OCI-M2 (cell line): ENCODE data around the gene SLC34A1.

Source experiments
- DNase-seq: peaks from one replicate; lab custom pipeline; 2025; ENCODE audit not compliant: unreplicated experiment; lab: John Stamatoyannopoulos, UW

Gene SLC34A1

GRCh38 chr5:177430140-177430951 is 46.1 kb downstream of the SLC34A1 start:
- no peak for DNase-seq

- DNase-seq, result no peak
Observed at GRCh38 chr5:177430972-177431316, 46.7 kb downstream of the SLC34A1 start.

GRCh38 chr5:177431317-177432142 is 47.3 kb downstream of the SLC34A1 start:
- no peak for DNase-seq

GRCh38 chr5:177432143-177432838 is 48.1 kb downstream of the SLC34A1 start:
- DNase-seq, result no peak

- DNase-seq, result no peak
Observed at GRCh38 chr5:177432839-177433657, 48.8 kb downstream of the SLC34A1 start.

GRCh38 chr5:177433658-177434217 is 49.5 kb downstream of the SLC34A1 start:
- DNase-seq, result no peak

GRCh38 chr5:177434437-177434836 is 50.2 kb downstream of the SLC34A1 start:
- no peak for DNase-seq

GRCh38 chr5:177434942-177435738 is 50.9 kb downstream of the SLC34A1 start:
- DNase-seq, result no peak

- no peak for DNase-seq
Observed at GRCh38 chr5:177435847-177436536, 51.8 kb downstream of the SLC34A1 start.

GRCh38 chr5:177437623-177438022 is 53.4 kb downstream of the SLC34A1 start:
- DNase-seq, result no peak

- no peak for DNase-seq
Observed at GRCh38 chr5:177438468-177438867, 54.2 kb downstream of the SLC34A1 start.

GRCh38 chr5:177439518-177440053 is 55.4 kb downstream of the SLC34A1 start:
- DNase-seq, result no peak

- no peak for DNase-seq
Observed at GRCh38 chr5:177440211-177440989, 56.2 kb downstream of the SLC34A1 start.

GRCh38 chr5:177440990-177441780 is 57.0 kb downstream of the SLC34A1 start:
- no peak for DNase-seq

- DNase-seq, result no peak
Observed at GRCh38 chr5:177442066-177442826, 58.0 kb downstream of the SLC34A1 start.

- no peak for DNase-seq
Observed at GRCh38 chr5:177443144-177443983, 59.1 kb downstream of the SLC34A1 start.
